Activated T-cell treated with anti-CD3 and anti-CD28 coated beads for 4 hours (primary cell): ENCODE measurements around the gene ITGA1.

ENCODE experiments used
- DNase-seq: peaks from one replicate; pipeline ENCODE4 v3.0.0-alpha.2; 2020

ITGA1 gene

GRCh38 chr5:52875827-52876226 lies 88.1 kb downstream of the ITGA1 start:
- DNase-seq: no peak

- DNase-seq: no peak
Observed at GRCh38 chr5:52876456-52876855, 88.7 kb downstream of the ITGA1 start.

- no peak for DNase-seq
Observed at GRCh38 chr5:52878656-52879055, 90.9 kb downstream of the ITGA1 start.

GRCh38 chr5:52880541-52880940 lies 92.8 kb downstream of the ITGA1 start:
- no peak for DNase-seq

- no peak for DNase-seq
Observed at GRCh38 chr5:52881468-52881867, 93.8 kb downstream of the ITGA1 start.

GRCh38 chr5:52883110-52883509 lies 95.4 kb downstream of the ITGA1 start:
- DNase-seq: no peak

GRCh38 chr5:52884453-52884852 lies 96.7 kb downstream of the ITGA1 start:
- no peak for DNase-seq

- no peak for DNase-seq
Observed at GRCh38 chr5:52885614-52886013, 97.9 kb downstream of the ITGA1 start.

- no peak for DNase-seq
Observed at GRCh38 chr5:52886206-52886605, 98.5 kb downstream of the ITGA1 start.

GRCh38 chr5:52887066-52887465 lies 99.3 kb downstream of the ITGA1 start:
- DNase-seq: no peak

GRCh38 chr5:52888363-52888762 lies 100.6 kb downstream of the ITGA1 start:
- DNase-seq: no peak

- no peak for DNase-seq
Observed at GRCh38 chr5:52892242-52892878, 104.6 kb downstream of the ITGA1 start.

GRCh38 chr5:52893105-52893504 lies 105.4 kb downstream of the ITGA1 start:
- DNase-seq: no peak

GRCh38 chr5:52893863-52894262 lies 106.1 kb downstream of the ITGA1 start:
- no peak for DNase-seq

GRCh38 chr5:52894451-52894850 lies 106.7 kb downstream of the ITGA1 start:
- DNase-seq: no peak

GRCh38 chr5:52895075-52895474 lies 107.4 kb downstream of the ITGA1 start:
- DNase-seq: no peak

- DNase-seq: no peak
Observed at GRCh38 chr5:52895572-52896413, 108.1 kb downstream of the ITGA1 start.

- DNase-seq: no peak
Observed at GRCh38 chr5:52896534-52897237, 109.0 kb downstream of the ITGA1 start.

GRCh38 chr5:52897238-52897614 lies 109.5 kb downstream of the ITGA1 start:
- no peak for DNase-seq

- no peak for DNase-seq
Observed at GRCh38 chr5:52898961-52899680, 111.4 kb downstream of the ITGA1 start.

- DNase-seq: no peak
Observed at GRCh38 chr5:52903142-52903541, 115.4 kb downstream of the ITGA1 start.

GRCh38 chr5:52906343-52906742 lies 118.6 kb downstream of the ITGA1 start:
- no peak for DNase-seq

GRCh38 chr5:52906845-52907244 lies 119.1 kb downstream of the ITGA1 start:
- no peak for DNase-seq
